Liver (tissue), 3 donors: ENCODE results near the gene MRPS11.

Source experiments
- SP1 ChIP-seq: IDR thresholded peaks from 2 replicates; pipeline ENCODE4 v1.6.1; 2018; ENCODE audit warnings: antibody characterized with exemption, mild to moderate bottlenecking
- TAF1 ChIP-seq: conservative IDR thresholded peaks from 2 replicates; pipeline ENCODE4 v1.6.1; 2016; ENCODE audit warnings: antibody characterized with exemption, mild to moderate bottlenecking
- TF ChIP-seq, protein P1 (sequence below): fragments of 150-350 bp; IDR thresholded peaks from 2 replicates; pipeline ENCODE4 v1.5.1; 2017; ENCODE audit warnings: improper control_type of control experiment, low read depth, low read length; ENCODE audit not compliant: missing input control
- TF ChIP-seq, protein P2 (sequence below): IDR thresholded peaks from 2 replicates; pipeline ENCODE4 v1.6.1; 2016; ENCODE audit warnings: antibody characterized with exemption
- donor health status: healthy.
- donor health status: healthy.

- TF ChIP-seq, protein P1, sequence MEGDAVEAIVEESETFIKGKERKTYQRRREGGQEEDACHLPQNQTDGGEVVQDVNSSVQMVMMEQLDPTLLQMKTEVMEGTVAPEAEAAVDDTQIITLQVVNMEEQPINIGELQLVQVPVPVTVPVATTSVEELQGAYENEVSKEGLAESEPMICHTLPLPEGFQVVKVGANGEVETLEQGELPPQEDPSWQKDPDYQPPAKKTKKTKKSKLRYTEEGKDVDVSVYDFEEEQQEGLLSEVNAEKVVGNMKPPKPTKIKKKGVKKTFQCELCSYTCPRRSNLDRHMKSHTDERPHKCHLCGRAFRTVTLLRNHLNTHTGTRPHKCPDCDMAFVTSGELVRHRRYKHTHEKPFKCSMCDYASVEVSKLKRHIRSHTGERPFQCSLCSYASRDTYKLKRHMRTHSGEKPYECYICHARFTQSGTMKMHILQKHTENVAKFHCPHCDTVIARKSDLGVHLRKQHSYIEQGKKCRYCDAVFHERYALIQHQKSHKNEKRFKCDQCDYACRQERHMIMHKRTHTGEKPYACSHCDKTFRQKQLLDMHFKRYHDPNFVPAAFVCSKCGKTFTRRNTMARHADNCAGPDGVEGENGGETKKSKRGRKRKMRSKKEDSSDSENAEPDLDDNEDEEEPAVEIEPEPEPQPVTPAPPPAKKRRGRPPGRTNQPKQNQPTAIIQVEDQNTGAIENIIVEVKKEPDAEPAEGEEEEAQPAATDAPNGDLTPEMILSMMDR: no peak
- TF ChIP-seq SP1 (no peak), TAF1 (no peak)
- TF ChIP-seq, protein P2, sequence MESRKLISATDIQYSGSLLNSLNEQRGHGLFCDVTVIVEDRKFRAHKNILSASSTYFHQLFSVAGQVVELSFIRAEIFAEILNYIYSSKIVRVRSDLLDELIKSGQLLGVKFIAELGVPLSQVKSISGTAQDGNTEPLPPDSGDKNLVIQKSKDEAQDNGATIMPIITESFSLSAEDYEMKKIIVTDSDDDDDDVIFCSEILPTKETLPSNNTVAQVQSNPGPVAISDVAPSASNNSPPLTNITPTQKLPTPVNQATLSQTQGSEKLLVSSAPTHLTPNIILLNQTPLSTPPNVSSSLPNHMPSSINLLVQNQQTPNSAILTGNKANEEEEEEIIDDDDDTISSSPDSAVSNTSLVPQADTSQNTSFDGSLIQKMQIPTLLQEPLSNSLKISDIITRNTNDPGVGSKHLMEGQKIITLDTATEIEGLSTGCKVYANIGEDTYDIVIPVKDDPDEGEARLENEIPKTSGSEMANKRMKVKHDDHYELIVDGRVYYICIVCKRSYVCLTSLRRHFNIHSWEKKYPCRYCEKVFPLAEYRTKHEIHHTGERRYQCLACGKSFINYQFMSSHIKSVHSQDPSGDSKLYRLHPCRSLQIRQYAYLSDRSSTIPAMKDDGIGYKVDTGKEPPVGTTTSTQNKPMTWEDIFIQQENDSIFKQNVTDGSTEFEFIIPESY: no peak
Observed at GRCh38 chr15:88509321-88509720, 41.8 kb downstream of the MRPS11 start.
